Fibroblast of peridontal ligament (primary cell): ENCODE data around the gene RIOK2.
"Not testable (repeated sequence)": the region's sequence is repeated elsewhere in the genome, so short reads cannot be mapped to it uniquely, and the experiment has no call there.

Experiments used
- DNase-seq: peaks from one replicate; pipeline ENCODE4 v3.0.0-alpha.2; 2010; ENCODE audit errors: extremely low read depth

The RIOK2 gene

GRCh38 chr5:97183100-97183929 is at the start of gene RIOK2:
RIOK2 (minus strand) TSS chr5:97183247; CDS start chr5:97183191, 56 bp downstream.
- peak; percentile 96 for DNase-seq

- peak; percentile 92 for DNase-seq
Observed at GRCh38 chr5:97231025-97231636, 48.1 kb upstream of the RIOK2 start.

- no peak for DNase-seq
Observed at GRCh38 chr5:97229688-97230285, 46.7 kb upstream of the RIOK2 start.

- DNase-seq, result no peak
Observed at GRCh38 chr5:97229196-97229595, 46.1 kb upstream of the RIOK2 start.

GRCh38 chr5:97225222-97225621 is 42.2 kb upstream of the RIOK2 start:
- DNase-seq, result no peak

- DNase-seq, result peak; percentile 34
Observed at GRCh38 chr5:97224112-97224750, 41.2 kb upstream of the RIOK2 start.

GRCh38 chr5:97223596-97223995 is 40.5 kb upstream of the RIOK2 start:
- DNase-seq, result no peak

- DNase-seq, result no peak
Observed at GRCh38 chr5:97209343-97209742, 26.3 kb upstream of the RIOK2 start.

GRCh38 chr5:97208714-97209113 is 25.7 kb upstream of the RIOK2 start:
- DNase-seq, result no peak

GRCh38 chr5:97208184-97208713 is 25.2 kb upstream of the RIOK2 start:
- DNase-seq, result no peak

GRCh38 chr5:97194366-97194765 is 11.3 kb upstream of the RIOK2 start:
- DNase-seq, result no peak

GRCh38 chr5:97193355-97193688 is 10.3 kb upstream of the RIOK2 start:
- DNase-seq, result no peak

GRCh38 chr5:97192580-97193354 is 9.7 kb upstream of the RIOK2 start:
- peak; percentile 17 for DNase-seq

- DNase-seq, result no peak
Observed at GRCh38 chr5:97191893-97192292, 8.8 kb upstream of the RIOK2 start.

- not testable (repeated sequence) for DNase-seq
Observed at GRCh38 chr5:97189523-97189922, 6.5 kb upstream of the RIOK2 start.

GRCh38 chr5:97183930-97184213 is 825 bp upstream of the RIOK2 start:
- no peak for DNase-seq

- no peak for DNase-seq
Observed at GRCh38 chr5:97182571-97183099, 412 bp downstream of the RIOK2 start.

GRCh38 chr5:97181856-97182545 is 1.0 kb downstream of the RIOK2 start:
- peak; percentile 31 for DNase-seq

- not testable (repeated sequence) for DNase-seq
Observed at GRCh38 chr5:97179457-97179856, 3.6 kb downstream of the RIOK2 start.

GRCh38 chr5:97172227-97172626 is 10.8 kb downstream of the RIOK2 start:
- DNase-seq, result no peak

GRCh38 chr5:97171703-97172102 is 11.3 kb downstream of the RIOK2 start:
- DNase-seq, result no peak
